ENCODE data around the gene AGPAT1. TPM values are rescaled to one million over a fixed set of nuclear protein-coding genes. Genes with fewer than 3 reads are reported as not detected.

Gene AGPAT1
- total and polyA plus RNA-seq, 2 experiments from 2014 or later: 39.8 to 82.1 TPM

DNA sequence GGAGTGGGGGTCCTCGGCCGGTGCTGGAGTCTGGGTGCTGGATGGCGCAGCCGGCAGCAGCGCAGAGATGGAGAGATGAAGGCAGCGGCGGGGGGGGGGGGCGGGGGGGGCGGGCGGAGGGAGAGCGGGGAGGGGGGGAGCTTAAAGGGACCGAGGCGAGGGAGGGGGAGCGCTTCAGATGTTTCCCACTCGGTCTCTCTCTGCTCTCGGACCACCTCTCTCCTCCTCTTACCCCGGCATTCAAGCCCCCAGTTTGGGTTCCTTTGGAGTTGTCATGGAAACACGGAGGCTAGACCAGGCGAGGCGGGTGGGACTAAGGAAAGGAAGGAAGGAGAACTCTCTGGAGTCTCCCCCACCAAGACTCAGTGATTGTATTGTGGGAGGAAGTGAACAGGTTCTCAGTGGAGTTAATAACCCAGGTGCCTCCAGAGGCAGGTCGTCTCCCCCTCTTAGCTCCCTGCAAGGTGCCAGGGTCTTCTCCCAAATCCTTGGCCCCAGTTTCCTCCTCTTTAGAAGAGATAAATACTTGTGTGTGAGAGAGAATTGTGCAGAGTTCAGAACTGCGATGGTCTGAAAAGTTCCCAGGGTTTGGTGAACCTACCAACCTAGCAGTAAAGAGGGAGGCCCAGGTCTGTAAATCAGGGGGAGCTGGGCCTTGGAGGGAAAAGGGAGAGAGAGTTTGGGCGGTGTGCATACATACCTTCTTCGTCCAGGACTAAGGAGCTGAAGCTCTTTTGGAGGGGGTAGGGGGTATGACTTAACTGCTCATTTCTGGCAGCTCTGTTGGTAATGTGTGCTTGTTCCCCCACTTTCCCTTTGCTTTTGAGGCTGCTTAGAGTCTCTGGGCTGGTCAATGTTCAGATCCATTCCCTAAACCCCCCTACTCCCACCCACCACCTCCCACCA, 23.8 kb downstream of the AGPAT1 start, which contains the start of gene PRRT1:
TSS of gene PRRT1 (minus strand) at position 77 of the 906 bp plus-strand sequence. CDS start 112 bp downstream, outside the sequence.
- TF ChIP-seq EZH2phosphoT487 (IDR thresholded peaks at IDR 0.05; ENCODE audit: unreplicated experiment) (no peak), STAT1 (IDR thresholded peaks at IDR 0.05; ENCODE audit: unreplicated experiment) (no peak), ETS1 (IDR thresholded peaks at IDR 0.05) (no peak), CREB1 (CRISPR knock-in tag; IDR thresholded peaks at IDR 0.05; ENCODE audit: low read depth) (no peak), POLR2AphosphoS5 (IDR thresholded peaks at IDR 0.05; ENCODE audit: low read depth) (no peak), CTCF (conservative IDR thresholded peaks at IDR 0.05; ENCODE audit: low read depth in 2 of 2) (no peak), NANOG (IDR thresholded peaks at IDR 0.05; ENCODE audit: borderline replicate concordance) (no peak), ZNF331 (CRISPR knock-in tag; IDR thresholded peaks at IDR 0.05; ENCODE audit: low read depth) (no peak), ZNF462 (CRISPR knock-in tag; IDR thresholded peaks at IDR 0.05) (no peak), JUNB (IDR thresholded peaks at IDR 0.05; ENCODE audit: unreplicated experiment) (no peak), EZH2 (IDR thresholded peaks at IDR 0.05; ENCODE audit: low read depth, unreplicated experiment) (no peak), ZNF114 (CRISPR knock-in tag; IDR thresholded peaks at IDR 0.05) (no peak)
- TF ChIP-seq, protein P1, sequence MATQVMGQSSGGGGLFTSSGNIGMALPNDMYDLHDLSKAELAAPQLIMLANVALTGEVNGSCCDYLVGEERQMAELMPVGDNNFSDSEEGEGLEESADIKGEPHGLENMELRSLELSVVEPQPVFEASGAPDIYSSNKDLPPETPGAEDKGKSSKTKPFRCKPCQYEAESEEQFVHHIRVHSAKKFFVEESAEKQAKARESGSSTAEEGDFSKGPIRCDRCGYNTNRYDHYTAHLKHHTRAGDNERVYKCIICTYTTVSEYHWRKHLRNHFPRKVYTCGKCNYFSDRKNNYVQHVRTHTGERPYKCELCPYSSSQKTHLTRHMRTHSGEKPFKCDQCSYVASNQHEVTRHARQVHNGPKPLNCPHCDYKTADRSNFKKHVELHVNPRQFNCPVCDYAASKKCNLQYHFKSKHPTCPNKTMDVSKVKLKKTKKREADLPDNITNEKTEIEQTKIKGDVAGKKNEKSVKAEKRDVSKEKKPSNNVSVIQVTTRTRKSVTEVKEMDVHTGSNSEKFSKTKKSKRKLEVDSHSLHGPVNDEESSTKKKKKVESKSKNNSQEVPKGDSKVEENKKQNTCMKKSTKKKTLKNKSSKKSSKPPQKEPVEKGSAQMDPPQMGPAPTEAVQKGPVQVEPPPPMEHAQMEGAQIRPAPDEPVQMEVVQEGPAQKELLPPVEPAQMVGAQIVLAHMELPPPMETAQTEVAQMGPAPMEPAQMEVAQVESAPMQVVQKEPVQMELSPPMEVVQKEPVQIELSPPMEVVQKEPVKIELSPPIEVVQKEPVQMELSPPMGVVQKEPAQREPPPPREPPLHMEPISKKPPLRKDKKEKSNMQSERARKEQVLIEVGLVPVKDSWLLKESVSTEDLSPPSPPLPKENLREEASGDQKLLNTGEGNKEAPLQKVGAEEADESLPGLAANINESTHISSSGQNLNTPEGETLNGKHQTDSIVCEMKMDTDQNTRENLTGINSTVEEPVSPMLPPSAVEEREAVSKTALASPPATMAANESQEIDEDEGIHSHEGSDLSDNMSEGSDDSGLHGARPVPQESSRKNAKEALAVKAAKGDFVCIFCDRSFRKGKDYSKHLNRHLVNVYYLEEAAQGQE (IDR thresholded peaks at IDR 0.05; ENCODE audit: unreplicated experiment): no peak
- H3K4me3 Mint-ChIP-seq: peak within 1 kb of the TSS; percentile 94
- Histone ChIP-seq H3K4me1 (ENCODE audit: insufficient read depth) (peaks cover 34% of the 10 kb centered on the region), H4K20me1 (replicated peaks; ENCODE audit: insufficient read depth) (0 out of 2 replicates have a peak, but pooled peaks cover 5% of the 10 kb centered on the region), H3F3A (replicated peaks; ENCODE audit: low read depth) (peaks cover 9% of the 10 kb centered on the region), H3K4me3 (peak within 1 kb of the TSS; percentile 100), H3K27me3 (ENCODE audit: insufficient read depth) (peaks cover 44% of the 10 kb centered on the region), H3K27ac (ENCODE audit: low read depth) (no peak within 1 kb of the TSS), H2AFZ (peak within 1 kb of the TSS; percentile 99), H3K36me3 (ENCODE audit: insufficient read depth) (no peaks in the 10 kb centered on the region), H3K9me2 (ENCODE audit: insufficient read depth) (no peaks in the 10 kb centered on the region; the same call in 1 of the 2 replicates), H3K4me2 (peak within 1 kb of the TSS; percentile 100), H3K79me2 (replicated peaks; ENCODE audit: insufficient read depth) (no peaks in the 10 kb centered on the region)
- DNase-seq (ENCODE audit: low spot score) (peak; percentile 59), ATAC-seq (no peak)
- H3K27me3 Mint-ChIP-seq (ENCODE audit: insufficient read depth, low read depth, poor library complexity): peaks cover 47% of the 10 kb centered on the region
- no peak within 1 kb of the TSS; the same call in 1 of the 2 replicates for H3K27ac Mint-ChIP-seq
- H3K36me3 Mint-ChIP-seq (ENCODE audit: low read depth): peaks cover 11% of the 10 kb centered on the region; the same call in 1 of the 3 replicates
- peaks cover 53% of the 10 kb centered on the region for H3K4me1 Mint-ChIP-seq
- no peaks in the 10 kb centered on the region; the same call in 2 of the 3 replicates for H3K9me3 Mint-ChIP-seq

Measured in GM23338 (cell line).